ENCODE results near the gene FAAP20.
"Not testable (repeated sequence)": the region's sequence is repeated elsewhere in the genome, so short reads cannot be mapped to it uniquely, and the experiment has no call there.

FAAP20 gene

DNA sequence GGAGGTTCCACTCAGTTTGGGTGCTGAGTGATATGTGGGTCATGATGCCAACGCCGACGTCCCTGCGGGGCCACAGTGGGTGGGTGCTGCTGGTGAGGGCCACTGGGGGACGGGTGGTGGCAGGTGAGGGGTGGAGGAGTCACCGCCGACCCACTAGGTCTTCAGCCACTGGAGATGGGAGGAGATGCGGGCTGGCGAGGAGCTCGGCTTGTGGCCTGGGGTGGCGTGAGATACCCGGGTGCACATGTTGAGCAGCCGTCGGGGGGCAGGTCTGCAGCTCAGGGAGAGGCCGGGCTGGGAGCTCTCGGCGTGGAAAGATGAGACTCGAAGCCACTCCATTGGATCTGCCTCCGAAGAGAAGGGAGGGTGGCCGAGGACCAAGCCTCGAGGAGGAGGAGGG lies 40.5 kb downstream of the FAAP20 start:
- DNase-seq: no peak

DNA sequence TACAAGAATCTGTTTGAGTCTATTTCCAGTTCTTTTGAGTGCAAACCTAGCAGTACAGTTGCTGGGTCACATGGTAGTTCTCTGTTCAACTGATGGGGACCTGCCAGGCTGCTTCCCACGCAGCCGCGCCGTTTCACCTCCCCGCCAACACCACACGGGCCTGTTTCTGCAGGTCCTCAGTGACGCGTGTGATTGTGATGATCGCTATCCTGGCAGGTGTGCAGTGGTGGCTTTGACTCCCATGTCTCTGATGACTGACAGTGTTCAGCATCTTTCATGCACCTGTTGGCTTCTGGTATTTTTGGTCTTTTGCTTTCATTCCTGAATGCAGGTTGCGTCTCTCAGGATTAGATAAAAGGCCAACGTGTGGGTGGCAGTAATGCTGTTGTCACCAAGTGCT lies 41.6 kb downstream of the FAAP20 start:
- DNase-seq: peak; percentile 42 to 54

- no peak for DNase-seq
These were observed 42.7 kb downstream of the FAAP20 start for GRCh38 chr1:2151911-2152310.

- DNase-seq: no peak
These were observed 43.3 kb downstream of the FAAP20 start for GRCh38 chr1:2151252-2151651.

DNA sequence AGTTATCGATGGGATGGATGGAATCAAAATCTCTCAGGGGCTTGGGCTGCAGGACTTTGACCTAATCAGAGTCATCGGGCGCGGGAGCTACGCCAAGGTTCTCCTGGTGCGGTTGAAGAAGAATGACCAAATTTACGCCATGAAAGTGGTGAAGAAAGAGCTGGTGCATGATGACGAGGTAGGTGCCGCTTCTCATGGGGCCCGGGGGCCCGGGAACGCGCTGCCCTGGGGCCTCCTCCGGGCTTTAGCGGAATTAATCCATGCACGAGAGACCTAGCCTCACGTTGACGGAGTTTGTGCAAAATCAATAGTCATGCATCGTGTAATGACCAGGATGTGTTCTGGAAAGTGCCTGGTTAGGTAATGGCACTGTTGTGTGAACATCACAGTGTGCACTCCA lies 43.8 kb downstream of the FAAP20 start:
- no peak for DNase-seq

DNA sequence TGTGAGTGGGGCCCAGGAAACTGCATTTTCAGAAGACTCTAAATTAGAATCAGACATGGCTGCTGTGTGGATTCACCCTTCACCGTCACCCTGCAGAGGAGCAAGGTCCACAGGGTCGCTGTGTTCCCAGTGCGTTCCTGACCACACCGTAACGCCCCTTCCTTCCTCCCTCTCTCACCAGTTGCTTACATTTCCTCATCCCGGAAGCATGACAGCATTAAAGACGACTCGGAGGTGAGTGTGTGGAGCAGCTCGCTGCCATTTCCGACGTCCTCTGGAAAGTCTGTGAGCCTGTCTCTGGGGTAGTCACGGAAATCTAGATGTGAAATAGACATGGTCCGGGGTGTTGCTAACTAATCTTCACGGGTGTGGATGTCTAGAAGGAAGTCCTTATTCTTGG lies 45.9 kb downstream of the FAAP20 start:
- peak; percentile 46 to 62 for DNase-seq

GRCh38 chr1:2147869-2148268 lies 46.7 kb downstream of the FAAP20 start:
- not testable (repeated sequence) for DNase-seq

DNA sequence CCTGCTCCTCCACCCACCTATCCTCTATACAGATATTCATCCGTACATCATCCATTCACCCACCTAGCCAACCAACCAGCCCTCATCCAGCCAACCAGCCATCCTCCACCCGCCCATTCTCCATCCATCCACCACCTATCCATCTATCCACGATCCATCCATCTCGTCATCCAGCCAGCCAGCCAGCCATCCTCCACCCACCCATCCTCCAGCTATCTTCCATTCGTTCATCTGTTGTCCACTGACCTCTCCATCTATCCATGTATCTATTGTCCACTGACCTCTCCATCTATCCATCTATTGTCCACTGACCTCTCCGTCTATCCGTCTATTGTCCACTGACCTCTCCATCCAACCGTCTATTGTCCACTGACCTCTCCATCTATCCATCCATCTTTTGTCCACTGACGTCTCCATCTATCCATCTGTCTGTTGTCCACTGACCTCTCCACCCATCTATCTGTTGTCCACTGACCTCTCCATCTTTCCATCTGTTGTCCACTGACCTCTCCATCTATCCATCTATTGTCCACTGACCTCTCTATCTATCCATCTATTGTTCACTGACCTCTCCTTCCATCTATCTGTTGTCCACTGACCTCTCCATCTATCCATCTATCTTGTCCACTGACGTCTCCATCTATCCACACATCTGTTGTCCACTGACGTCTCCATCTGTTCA lies 47.6 kb downstream of the FAAP20 start:
- no peak for DNase-seq

- DNase-seq: no peak
These were observed 48.4 kb downstream of the FAAP20 start for GRCh38 chr1:2145946-2146835.

DNA sequence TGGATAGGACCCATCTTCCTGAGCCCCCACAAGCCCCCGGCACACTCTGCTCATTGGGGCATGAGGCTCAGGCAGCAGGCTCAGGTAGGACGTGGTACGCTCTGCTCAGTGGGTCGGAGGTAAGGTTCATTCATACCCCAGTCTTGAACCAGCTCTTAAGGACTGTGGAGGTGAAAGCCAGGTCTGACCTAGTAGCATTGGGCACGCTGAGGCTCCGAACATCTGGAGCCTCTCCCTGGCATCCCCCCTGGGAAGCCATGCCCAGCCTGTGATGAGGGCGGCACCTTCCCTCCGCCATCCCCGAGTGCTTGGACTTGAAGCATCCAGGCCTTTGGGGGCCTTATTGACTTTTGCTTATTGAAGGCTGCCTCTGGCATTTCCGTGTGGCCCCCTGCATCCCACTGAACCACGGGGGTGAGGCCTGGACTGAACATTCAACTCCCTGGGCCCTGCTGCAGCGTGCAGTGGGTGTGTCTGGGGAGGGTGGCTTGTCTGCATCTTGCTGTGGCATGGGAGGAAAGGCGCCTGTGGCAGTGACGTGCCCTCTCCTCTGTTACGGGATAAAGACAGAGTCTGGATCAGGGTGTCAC lies 50.0 kb downstream of the FAAP20 start:
- no peak for DNase-seq

DNA sequence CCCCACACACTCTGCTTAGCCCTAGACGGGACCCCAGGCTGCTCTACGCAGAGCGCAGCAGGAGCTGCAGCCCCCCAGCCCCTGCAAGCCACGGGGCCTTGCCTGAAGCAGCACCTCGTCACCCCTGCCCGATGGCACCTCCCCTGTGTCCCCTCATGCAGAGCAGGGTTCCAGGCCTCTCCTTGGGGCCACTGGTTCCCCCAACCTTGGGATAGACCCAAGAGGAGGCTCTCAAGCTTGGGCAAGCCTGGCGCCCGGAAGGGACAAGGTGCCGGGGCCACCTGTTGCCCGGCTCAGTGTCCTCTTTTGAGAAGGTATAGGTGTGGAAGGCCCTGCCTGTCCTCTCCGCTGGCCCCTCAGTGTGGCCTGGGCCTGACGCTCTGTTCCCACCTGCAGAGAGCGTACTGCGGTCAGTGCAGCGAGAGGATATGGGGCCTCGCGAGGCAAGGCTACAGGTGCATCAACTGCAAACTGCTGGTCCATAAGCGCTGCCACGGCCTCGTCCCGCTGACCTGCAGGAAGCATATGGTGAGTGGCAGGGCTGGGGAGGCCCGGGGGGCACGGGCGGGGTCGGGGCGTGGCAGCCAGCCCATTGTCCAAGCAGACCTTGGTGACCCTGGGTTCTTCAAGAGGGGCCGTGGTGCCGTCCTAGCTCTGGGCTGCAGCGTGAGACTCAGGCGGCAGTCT lies 50.6 kb downstream of the FAAP20 start:
- DNase-seq: no peak

DNA sequence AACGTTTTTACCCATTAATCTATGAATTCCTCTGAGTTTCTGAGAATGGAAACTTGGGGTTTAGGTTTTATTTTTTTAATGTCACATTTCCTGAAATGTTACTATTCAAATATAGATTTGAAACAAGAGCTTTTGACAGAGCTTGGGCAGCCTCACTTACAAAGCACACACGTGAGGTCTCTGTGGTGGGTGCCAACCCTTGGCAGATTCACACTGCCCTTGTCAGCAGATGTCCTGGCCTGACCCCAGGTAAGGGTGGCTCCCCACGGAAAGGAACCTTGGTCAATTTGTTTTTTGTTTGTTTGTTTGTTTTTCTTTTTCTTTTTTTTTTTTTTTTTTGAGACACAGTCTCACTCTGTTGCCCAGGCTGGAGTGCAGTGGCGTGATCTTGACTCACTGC lies 53.5 kb downstream of the FAAP20 start:
- no peak for DNase-seq

Measured in activated T-cell treated with anti-CD3 and anti-CD28 coated beads, Interleukin-2, amount 50 U/mL, for 48 hours (primary cell).